Activated T-helper 17 cell treated with anti-CD3 and anti-CD28 coated beads, Interleukin-2, amount 50 U/mL, for 72 hours (primary cell): ENCODE data around the gene ARL16. TPM values are rescaled to one million over a fixed set of nuclear protein-coding genes. Genes with fewer than 3 reads are reported as not detected.

ENCODE experiments used
- ATAC-seq: fragments of 150-1000 bp; cut with Tn5 transposase; replicated peaks from 2 replicates; pipeline ENCODE4 v1.10.0; 2021; ENCODE audit warnings: mild to moderate bottlenecking, moderate library complexity
- H3K27ac Mint-ChIP-seq: one replicate; pipeline ENCODE4 v1.8.0; 2022; ENCODE audit warnings: mixed read lengths
- H3K27me3 Mint-ChIP-seq: one replicate; pipeline ENCODE4 v1.8.0; 2022; ENCODE audit warnings: mixed read lengths
- H3K36me3 Mint-ChIP-seq: one replicate; pipeline ENCODE4 v1.8.0; 2022; ENCODE audit warnings: low read depth, mild to moderate bottlenecking, mixed read lengths
- H3K4me1 Mint-ChIP-seq: one replicate; pipeline ENCODE4 v1.8.0; 2022; ENCODE audit warnings: mixed read lengths
- H3K4me3 Mint-ChIP-seq: one replicate; pipeline ENCODE4 v1.8.0; 2022; ENCODE audit warnings: mild to moderate bottlenecking, mixed read lengths
- H3K9me3 Mint-ChIP-seq: one replicate; pipeline ENCODE4 v1.8.0; 2022; ENCODE audit warnings: mixed read lengths
- total RNA-seq, 2 donors: library from RNA; stranded (reverse); gene quantifications; one replicate each; pipeline ENCODE4 v1.2.3, GENCODE V29; 2022

Gene ARL16, protein sequence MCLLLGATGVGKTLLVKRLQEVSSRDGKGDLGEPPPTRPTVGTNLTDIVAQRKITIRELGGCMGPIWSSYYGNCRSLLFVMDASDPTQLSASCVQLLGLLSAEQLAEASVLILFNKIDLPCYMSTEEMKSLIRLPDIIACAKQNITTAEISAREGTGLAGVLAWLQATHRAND
- 10 to 100 TPM; 12.6 to 20.9 TPM for total RNA-seq

DNA sequence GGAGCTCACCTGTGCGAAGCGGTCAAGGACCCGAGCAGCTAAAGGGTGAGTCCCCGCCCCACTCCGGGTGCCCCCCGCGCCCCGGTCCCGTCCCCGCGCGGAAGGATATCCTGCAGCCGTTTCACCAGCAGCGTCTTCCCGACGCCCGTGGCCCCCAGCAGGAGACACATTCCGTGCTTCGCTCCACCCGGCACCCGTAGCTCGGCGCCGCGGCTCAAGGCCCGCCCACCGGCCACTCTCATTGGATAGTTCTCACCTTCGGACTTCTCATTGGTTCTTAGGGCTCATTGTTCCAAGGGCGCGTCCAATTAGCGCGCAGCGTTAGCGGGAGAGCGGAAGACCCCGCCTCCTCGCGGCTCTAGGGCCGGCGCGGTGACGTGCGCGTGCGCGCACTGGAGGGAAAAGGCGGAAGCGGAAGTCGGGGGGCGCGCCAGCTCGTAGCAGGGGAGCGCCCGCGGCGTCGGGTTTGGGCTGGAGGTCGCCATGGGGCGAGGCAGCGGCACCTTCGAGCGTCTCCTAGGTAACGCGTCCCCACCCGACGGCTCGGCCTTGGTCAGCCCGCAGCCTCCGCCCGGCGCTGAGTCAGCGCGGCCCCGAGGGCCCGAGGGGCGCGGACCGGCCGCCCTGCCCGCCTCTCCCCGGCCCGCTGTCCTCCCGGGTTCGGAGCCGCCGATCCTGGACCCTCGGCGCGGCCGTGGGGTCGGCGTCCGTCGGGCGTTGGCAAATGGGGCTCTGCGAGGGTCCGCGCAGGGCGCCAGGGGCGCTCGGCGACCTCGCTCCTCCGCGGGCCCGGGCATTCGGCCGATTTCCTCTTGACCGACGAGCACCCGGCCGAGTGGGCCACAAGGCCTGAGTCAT is at the start of gene ARL16, which contains the start of gene HGS:
Gene ARL16, minus strand, starts transcription at position 214 of the 858 bp plus-strand sequence. Its CDS starts 44 bp downstream, at position 170.
Gene HGS, plus strand, starts transcription at position 428 of the 858 bp plus-strand sequence. Its CDS starts 56 bp downstream, at position 484.
- H3K4me1 Mint-ChIP-seq = peaks cover 6% of the 10 kb centered on the region
- peak; percentile 98 for ATAC-seq
- H3K36me3 Mint-ChIP-seq = peaks cover 57% of the 10 kb centered on the region
- no peaks in the 10 kb centered on the region for H3K27me3 Mint-ChIP-seq
- peak within 1 kb of the TSS; percentile 74 for H3K4me3 Mint-ChIP-seq
- peak within 1 kb of the TSS; percentile 83 for H3K27ac Mint-ChIP-seq
- no peaks in the 10 kb centered on the region for H3K9me3 Mint-ChIP-seq

DNA sequence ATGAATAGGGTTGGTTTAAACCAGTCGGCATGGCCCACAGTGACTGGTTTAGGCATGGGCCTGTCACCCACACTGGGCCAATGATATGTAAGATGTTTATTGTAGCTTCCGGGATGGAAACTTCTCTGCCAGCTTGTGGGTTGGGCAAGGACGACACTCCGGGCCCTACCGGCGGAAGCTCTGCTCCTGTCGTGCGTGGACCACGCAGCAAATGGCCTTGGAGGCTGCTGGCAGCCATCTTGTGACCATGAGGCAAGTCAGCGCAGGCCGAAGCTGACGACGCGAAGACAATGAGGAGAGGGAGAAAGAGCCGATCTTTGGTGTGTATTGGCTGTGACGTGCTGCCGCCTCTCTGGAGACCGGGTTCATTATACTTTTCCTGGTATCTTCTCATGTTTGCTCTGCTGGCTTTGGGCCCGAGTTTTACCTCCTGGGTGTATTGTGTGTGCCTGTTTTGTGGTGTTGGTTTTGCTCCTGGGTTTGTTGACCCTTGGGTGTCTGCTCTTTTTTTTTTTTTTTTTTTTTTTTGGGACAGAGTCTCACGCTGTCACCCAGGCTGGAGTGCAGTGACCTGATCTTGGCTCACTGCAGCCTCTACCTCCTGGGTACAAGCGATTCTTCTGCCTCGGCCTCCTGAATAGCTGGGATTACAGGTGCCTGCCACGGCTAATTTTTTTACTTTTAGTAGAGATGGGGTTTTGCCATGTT is 43.9 kb upstream of the ARL16 start:
- no peak overlapping the region for H3K27ac Mint-ChIP-seq

DNA sequence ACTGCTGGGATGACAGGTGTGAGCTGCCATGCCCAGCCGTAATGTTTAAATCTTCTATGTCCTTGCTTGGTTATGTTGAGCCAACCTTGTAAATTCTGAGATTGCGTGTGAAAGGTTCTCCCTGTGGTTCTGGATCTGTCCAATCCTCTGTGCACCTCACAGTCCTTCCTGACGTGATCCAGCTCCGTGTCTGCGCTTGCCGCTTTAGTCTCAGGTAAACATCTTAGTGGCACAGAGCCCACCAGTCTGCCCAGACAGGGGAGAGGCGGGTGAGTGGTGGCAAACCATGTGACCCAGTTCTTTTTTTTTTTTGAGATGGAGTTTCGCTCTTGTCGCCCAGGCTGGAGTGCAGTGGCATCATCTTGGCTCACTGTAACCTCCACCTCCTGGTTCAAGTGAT is 42.4 kb upstream of the ARL16 start:
- Mint-ChIP-seq H3K9me3 (no peaks in the 10 kb centered on the region), H3K27me3 (peaks cover 9% of the 10 kb centered on the region), H3K27ac (no peak overlapping the region), H3K4me1 (no peaks in the 10 kb centered on the region), H3K4me3 (no peak overlapping the region), H3K36me3 (no peaks in the 10 kb centered on the region)
- no peak for ATAC-seq

More for the DNA sequence above, 43.9 kb upstream of the ARL16 start:
- ATAC-seq = no peak
- Mint-ChIP-seq H3K27me3 (peaks cover 13% of the 10 kb centered on the region), H3K4me1 (no peaks in the 10 kb centered on the region), H3K9me3 (no peaks in the 10 kb centered on the region), H3K4me3 (no peak overlapping the region), H3K36me3 (no peaks in the 10 kb centered on the region)

DNA sequence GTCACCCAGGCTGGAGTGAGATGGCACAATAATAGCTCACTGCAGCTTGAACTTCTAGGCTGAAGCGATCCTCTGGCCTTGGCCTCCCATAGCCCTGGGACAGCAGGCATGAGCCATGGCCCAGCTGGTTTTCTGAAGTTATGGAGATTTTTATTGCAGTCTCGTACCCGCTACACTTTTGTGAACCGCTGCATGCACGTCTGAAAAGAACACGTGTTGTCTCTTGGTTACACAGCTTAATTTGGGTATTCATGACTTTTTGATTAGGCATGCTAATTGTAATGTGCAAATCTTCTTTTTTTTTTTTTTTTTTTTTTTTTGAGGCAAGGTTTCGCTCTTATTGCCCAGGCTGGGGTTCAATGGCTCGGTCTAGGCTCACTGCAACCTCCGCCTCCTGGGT is 41.8 kb upstream of the ARL16 start:
- Mint-ChIP-seq H3K4me1 (no peaks in the 10 kb centered on the region), H3K27me3 (peaks cover 7% of the 10 kb centered on the region), H3K4me3 (no peak overlapping the region), H3K9me3 (no peaks in the 10 kb centered on the region), H3K36me3 (no peaks in the 10 kb centered on the region), H3K27ac (no peak overlapping the region)
- ATAC-seq = no peak

DNA sequence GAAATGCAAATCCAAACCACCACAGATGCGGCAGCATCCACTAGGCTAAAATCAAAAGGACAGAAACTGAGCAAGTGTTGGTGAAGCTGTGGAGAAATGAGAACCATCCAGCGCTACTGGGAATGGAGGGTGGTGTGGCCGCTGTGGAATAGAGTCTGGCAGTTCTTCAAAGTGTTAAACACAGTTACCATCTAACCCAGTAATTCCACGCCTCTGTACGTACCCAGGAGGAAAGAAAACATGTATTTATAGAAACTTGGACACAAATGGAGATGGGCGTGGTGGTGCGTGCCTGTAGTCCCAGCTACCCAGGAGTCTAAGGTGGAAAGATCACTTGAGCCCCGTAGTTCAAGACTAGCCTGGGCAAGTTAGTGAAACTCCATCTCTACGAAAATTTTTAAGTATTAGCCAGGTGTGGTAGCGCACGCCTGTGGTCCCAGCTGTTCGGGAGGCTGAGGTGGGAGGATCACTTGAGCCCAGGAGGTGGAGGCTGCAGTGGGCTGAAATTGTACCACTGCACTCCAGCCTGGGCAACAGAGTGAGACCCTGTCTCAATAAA is 40.1 kb upstream of the ARL16 start:
- no peak overlapping the region for H3K27ac Mint-ChIP-seq
- no peak overlapping the region for H3K4me3 Mint-ChIP-seq
- peaks cover 7% of the 10 kb centered on the region for H3K27me3 Mint-ChIP-seq
- H3K4me1 Mint-ChIP-seq = no peaks in the 10 kb centered on the region
- no peak for ATAC-seq
- no peaks in the 10 kb centered on the region for H3K9me3 Mint-ChIP-seq
- no peaks in the 10 kb centered on the region for H3K36me3 Mint-ChIP-seq

DNA sequence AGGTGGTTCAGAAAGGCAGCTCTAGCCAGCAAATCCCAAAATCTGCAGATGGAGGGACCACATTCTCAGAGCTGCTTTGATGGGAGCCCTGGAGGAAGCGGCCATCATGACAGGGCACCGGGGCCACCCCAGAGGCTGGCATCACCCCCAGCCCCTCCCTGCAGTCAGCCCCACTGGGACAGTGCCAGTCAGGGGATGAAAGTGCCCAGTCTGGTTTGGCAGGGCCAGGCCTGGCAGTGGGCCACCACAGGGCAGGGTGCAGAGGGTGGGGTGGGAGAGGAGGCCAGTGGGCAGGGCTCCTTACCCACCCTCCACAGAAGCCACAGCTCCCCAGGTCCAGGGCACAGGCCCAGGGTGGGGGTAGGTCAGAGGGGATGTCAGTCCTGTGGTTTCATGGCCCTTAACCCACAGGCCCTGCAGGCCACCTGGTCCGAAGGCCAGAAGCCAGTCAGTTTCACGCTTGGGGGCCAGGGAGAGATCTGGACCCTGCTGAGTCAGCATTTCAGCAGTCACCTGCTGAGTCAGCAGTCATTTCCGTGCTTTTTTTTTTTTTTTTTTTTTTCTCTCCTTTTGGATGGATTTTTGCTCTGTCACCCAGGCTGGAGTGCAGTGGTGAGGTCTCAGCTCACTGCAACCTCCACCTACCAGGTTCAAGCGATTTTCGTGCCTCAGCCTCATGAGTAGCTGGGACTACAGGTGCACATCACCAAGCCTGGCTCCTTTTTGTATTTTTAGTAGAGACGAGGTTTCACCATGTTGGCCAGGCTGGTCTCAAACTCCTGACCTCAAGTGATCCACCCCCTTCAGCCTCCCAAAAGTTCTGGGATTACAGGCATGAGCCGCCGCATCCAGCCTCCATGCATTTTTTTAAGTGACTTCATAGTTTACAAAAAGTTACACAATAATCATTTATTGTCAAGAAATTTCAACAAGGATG is 38.9 kb upstream of the ARL16 start:
- Mint-ChIP-seq H3K27ac (no peak overlapping the region), H3K27me3 (peaks cover 7% of the 10 kb centered on the region), H3K4me3 (no peak overlapping the region), H3K9me3 (no peaks in the 10 kb centered on the region), H3K36me3 (no peaks in the 10 kb centered on the region), H3K4me1 (no peaks in the 10 kb centered on the region)
- ATAC-seq = no peak

DNA sequence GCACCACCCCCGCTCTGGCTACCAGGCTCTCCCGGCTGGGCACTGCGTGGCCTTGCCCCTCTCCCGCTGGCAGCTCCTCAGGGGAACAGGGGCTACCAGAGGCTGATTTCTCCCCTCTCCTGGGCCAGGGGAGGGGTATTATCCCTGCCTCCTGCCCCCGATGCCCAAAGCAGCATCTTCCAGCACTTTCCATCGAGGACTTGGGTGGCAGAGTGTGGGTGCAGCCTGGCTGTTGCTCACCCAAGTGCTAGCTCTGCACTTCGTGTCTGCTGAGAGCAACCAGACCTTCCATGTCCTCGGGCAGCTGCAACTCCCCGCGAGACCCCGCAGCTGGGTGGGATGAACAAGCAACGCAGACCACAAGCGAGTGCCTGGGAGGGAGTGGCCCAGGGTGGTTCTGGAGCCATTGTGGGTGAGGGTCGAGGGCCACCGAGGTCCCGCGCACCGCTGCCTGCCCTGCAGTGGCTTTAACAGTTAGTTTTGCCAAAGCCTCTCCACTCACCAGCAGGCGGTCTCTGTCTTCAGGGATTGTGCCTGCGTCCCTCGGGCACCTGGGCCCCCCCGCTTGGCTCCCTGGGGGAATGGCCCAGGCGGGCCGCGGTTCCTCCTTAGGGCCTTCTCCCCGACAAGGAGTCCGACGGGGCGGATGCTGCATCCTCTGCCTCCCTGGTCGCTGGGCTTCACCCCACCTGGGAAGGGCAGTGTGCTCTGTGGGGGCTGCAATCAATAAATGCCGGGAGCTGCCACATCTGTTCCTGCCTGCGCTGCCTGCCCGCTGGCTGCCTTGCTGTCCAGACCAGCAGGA is 36.9 kb upstream of the ARL16 start:
- Mint-ChIP-seq H3K27me3 (peaks cover 4% of the 10 kb centered on the region), H3K9me3 (no peaks in the 10 kb centered on the region), H3K27ac (no peak overlapping the region), H3K36me3 (no peaks in the 10 kb centered on the region), H3K4me1 (no peaks in the 10 kb centered on the region), H3K4me3 (no peak overlapping the region)
- no peak for ATAC-seq

DNA sequence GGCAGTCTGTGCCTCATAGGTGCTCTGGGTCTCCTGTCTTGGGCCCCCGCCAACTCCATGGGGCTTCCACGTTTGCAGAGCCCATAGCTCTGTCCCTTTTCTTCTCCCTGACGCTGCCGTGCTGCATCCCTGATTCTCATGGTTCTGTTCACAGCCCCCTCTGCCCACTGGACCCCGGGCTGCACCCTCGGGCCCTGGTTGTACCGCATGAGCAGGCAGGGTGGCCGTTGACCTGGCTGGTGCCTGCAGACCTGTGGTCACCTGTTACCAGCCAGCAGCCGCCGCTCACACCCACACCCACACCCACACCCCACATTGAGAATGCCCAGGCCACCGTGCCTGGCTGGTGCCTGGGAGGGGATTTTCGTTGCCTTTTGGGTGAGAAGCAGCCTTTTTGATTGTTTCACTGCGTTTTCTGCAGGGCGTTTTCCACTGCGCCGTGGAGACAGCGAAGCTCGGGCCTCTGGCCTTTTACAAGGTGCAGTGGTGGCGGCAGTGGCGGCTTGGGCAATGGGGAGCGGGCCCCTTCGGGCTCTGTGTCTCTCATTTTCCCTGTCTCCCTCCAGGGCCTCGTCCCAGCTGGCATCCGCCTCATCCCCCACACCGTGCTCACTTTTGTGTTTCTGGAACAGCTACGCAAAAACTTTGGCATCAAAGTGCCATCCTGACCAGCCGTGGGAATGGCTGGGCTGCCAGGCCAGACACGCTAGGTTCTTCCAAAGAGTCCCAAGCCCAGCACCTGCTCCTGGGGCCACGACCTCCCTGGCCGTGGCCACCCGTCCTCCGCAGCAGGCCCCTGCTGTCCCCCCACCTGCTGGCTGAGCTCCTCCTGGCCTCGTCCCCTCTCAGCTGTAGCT is 36.0 kb upstream of the ARL16 start:
- H3K36me3 Mint-ChIP-seq = no peaks in the 10 kb centered on the region

DNA sequence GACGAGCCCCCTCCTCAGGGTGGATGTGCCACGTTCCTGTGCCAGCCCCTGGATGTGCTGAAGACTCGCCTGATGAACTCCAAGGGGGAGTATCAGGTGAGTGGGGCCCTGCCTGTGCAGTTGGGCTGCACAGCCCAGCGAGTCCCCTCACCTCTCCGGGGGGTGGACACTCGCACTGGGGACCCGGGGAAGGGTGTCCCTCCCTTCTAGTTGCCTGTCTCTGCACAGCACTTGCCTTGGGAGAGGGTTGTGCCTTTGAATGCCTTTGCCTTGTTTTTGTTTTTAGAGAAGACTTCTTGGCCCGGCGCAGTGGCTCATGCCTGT is 34.1 kb upstream of the ARL16 start:
- Mint-ChIP-seq H3K4me1 (no peaks in the 10 kb centered on the region), H3K9me3 (no peaks in the 10 kb centered on the region), H3K36me3 (no peaks in the 10 kb centered on the region), H3K4me3 (no peak overlapping the region), H3K27ac (no peak overlapping the region), H3K27me3 (no peaks in the 10 kb centered on the region)
- no peak for ATAC-seq

More for the DNA sequence above, 36.0 kb upstream of the ARL16 start:
- no peak for ATAC-seq
- H3K4me1 Mint-ChIP-seq = no peaks in the 10 kb centered on the region
- H3K9me3 Mint-ChIP-seq = no peaks in the 10 kb centered on the region
- H3K4me3 Mint-ChIP-seq = no peak overlapping the region
- H3K27me3 Mint-ChIP-seq = peaks cover 4% of the 10 kb centered on the region
- H3K27ac Mint-ChIP-seq = no peak overlapping the region

DNA sequence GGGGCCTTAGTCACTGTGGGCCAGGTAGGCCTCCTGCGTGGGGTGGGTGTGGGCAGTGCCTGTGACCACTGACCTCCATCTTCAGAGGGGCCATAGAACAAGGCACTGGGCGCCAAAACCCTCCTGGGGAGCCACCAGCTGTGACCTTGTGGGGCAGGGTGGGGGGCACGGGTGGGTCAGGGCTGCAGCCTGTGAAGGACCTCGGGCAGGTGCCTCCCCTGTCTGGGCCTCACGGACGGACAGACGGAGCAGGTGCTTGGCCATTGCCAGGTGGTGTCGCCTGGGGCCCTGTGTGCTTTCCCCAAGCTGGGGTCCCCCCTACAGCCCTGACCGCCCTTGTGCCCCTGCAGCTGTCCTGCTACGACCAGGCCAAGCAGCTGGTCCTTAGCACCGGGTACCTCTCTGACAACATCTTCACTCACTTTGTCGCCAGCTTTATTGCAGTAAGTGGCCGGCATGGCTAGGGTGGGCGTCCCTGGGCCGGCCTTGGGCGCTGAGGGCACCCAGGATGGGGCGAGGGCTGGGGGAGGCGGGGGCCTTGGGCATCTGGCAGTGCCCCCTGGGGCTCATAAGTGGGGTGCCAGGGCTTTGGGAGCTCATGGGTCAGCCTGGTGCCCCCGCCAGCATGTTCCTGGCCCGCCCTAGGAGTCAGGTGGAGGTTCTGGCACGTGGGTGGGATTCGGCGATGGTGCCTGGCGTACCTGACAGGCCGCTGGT is 33.6 kb upstream of the ARL16 start:
- no peak for ATAC-seq
- no peaks in the 10 kb centered on the region for H3K27me3 Mint-ChIP-seq
- no peaks in the 10 kb centered on the region for H3K9me3 Mint-ChIP-seq
- no peaks in the 10 kb centered on the region for H3K36me3 Mint-ChIP-seq
- no peaks in the 10 kb centered on the region for H3K4me1 Mint-ChIP-seq
- H3K27ac Mint-ChIP-seq = no peak overlapping the region
- H3K4me3 Mint-ChIP-seq = no peak overlapping the region

DNA sequence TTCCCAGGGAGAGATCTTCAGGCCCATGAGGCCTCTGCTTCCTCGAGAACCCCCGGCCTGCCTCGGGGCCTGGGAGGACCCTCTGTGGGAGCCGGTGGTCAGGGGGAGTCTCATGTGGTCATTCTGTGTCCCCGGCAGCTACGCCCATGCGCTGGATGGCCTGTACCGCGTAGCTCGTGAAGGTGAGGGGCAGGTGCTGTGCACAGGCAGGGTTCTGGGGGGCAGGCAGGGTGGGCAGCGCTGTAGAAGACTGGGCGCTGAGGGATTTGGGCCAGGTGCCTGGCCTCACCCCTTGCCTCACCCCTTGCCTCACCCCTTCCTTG is 33.0 kb upstream of the ARL16 start:
- Mint-ChIP-seq H3K27me3 (no peaks in the 10 kb centered on the region), H3K4me3 (no peak overlapping the region), H3K4me1 (no peaks in the 10 kb centered on the region), H3K9me3 (no peaks in the 10 kb centered on the region), H3K27ac (no peak overlapping the region), H3K36me3 (no peaks in the 10 kb centered on the region)
- no peak for ATAC-seq
